GM18858 (cell line): ENCODE results near the gene PRSS56.
"Not testable (repeated sequence)": the region's sequence is repeated elsewhere in the genome, so short reads cannot be mapped to it uniquely, and the experiment has no call there.

ENCODE experiments used
- ATAC-seq: cut with Tn5 transposase; IDR thresholded peaks from one replicate; pipeline ENCODE4 v1.9.1; 2021; ENCODE audit not compliant: unreplicated experiment

Gene PRSS56

DNA sequence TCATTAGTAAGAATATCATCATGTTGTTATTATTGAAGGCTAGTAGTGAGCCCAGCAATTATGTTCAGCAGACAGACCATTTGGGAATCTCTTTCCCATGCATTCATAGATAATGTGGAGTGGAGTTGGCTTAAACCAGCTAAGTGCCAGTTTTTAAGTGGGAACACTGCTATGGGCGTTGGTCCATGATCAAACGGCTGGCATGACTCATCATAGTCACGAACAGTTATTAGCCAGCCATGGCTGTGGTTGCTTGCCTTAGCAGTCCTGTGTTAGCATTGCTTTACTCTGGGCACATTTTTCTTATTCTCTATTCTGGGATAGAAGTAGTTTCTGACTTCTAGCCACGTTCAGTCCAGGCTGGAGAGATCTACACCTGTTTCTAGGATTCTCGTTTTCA lies 48.0 kb downstream of the PRSS56 start:
- no peak for ATAC-seq

DNA sequence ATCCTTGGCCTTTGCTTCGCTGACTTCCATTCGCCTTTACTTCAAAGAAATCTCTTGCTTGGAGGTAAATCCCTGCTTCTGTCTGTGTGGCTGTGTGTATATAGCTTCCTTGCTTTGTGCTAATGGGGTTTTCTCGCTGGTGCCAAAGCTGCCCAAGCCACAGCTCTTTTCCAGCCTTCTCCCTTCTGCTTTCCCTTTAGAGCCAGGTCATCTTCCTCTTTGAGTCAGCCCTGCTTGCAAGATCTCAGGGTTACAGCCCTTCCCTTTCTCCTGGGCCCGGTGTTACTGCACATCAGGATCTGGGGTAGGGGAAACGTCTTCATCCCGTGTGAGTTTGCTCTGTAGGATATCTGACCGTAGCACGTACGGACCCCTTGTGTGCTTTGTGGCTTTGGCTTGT lies 49.4 kb downstream of the PRSS56 start:
- no peak for ATAC-seq

DNA sequence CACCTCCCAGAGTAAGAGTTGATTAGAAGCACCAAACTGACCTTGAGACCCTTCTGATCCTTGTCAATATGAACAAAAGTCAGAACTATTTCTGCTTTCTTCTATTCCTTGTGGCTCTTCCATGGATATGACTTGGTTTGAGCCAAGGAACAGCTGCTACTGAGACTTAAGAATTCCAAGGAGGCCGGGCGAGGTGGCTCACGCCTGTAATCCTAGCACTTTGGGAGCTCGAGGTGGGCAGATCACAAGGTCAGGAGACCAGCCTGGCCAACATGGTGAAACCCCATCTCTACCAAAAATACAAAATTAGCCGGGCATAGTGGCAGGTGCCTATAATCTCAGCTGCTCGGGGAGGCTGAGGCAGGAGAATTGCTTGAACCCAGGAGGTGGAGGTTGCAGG lies 50.3 kb downstream of the PRSS56 start:
- ATAC-seq: not testable (repeated sequence)

DNA sequence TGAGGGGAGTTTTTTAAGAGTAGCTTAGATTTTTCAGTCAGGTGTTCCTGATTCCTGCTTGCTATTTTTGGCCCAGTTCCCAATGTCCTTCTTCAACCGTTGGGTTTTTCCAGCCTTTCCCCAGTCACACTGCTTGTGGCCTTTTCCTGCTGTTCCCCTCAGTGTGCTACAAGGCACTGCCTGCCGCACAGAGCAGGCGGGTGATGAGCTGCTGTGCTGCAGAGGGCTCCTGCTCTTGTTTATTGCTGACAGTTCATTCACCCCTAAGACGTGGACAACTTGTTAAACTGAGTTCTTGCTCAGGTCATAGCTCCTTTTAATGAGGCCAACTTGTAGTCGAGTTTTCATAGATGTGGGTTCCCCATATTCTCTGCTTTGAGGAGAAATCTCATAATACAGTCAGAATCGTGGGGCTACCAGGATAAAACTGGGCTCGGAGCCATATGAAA lies 50.9 kb downstream of the PRSS56 start:
- no peak for ATAC-seq

DNA sequence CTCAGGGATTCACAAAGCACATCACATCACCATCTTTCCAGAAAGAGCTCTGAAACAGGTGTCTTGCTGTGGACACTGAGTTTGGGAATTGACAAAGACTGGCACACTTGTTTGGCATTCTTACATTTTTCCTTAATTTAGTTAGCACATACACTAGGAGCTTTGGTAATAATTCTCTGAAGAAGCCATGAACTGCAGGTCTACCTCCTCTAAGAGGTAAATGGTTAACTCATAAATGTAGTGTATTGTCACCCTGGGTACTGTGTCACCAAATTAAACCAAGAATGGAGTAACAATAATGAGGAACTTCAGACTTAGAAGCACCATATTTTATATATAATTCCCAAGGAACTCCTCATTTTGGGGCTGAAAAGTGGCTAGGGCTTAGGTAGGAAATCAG lies 52.9 kb downstream of the PRSS56 start:
- ATAC-seq: no peak

DNA sequence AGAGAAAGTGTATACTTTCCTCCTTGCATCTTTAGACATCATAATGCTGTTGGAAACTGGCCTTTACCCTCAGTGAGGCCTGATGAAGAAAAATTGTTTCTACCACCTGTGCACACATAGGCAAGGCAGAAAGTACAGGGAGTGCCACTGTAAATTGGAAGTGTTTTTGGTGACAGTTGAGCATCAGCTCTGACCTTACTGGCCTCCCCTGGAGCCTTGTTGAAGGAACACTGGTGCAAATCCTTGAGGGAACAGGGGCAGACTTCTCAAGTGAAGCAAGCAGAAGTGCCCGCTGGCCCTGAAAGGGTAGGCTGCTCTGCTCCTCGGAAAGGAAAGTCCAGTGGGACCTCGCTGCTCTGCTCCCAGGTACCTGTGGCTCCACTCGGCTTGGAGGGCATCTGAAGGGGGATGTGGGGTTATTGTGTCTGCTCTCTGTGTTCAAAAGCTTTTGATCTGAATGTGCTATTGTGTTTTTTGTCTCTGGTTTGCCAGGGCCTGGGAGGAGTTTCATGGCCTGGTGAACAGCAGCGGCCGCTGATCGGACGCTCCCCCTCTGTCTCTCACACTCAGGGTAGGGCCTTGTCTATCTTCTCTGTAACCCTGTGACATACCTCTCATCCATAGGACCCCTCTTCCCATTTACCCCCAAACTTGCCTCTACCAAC lies 53.7 kb downstream of the PRSS56 start:
- no peak for ATAC-seq

DNA sequence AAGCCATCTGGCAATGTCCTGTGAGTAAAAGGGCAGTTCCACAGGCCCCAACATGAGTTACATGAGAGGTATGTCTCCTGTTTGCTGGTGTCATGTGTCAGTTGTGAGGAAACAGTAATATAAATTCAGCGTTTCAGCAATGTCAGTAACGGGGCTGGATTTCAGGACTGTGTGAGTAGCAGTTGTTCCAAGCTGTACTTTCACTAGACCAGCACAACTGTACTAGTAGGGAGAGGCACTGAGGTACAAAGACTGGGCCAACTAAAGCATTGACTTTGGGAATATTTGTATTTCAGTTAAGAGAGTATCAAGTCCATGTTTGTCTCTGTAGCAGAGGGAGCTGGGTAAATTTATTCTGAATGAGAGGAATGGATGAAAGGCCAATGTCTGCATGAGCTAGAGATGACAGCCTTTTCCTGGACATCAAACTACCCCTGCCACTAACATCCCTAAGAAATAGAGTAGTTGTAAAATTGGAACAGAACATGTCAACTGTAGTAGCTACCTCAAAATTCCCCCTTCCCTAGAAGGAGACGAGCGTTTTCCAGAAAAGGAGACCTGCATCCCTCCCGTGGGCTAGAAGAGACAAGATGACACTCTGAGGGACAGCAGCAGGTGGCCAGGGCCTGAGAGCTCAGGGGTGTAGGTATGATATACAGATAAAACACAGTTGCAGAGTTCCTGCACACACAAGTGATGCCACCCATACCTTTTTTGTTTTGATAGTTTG lies 54.7 kb downstream of the PRSS56 start:
- no peak for ATAC-seq
